ENCODE measurements around the gene C1S. TPM values are rescaled to one million over a fixed set of nuclear protein-coding genes. Genes with fewer than 3 reads are reported as not detected.

The C1S gene
- total and polyA plus RNA-seq, 12 donors = 51.5 to 582 (median 231) TPM

- Histone ChIP-seq H3K4me1 (replicated peaks in 1 of 2) (no peaks in the 10 kb centered on the region), H3K9me3 (replicated peaks in 1 of 3) (no peaks in the 10 kb centered on the region), H3K36me3 (replicated peaks in 1 of 2) (no peaks in the 10 kb centered on the region), H3K27me3 (no peaks in the 10 kb centered on the region), H3K27ac (no peak overlapping the region), H3K4me3 (no peak overlapping the region)
- DNase-seq = no peak
- WGBS, 4 donors = 79 to 89% (median 85%) methylated on average over 6 to 7 of the region's 7 CpGs
- no peak for TF ChIP-seq POLR2A (IDR thresholded peaks at IDR 0.05)
- TF ChIP-seq, protein P1, sequence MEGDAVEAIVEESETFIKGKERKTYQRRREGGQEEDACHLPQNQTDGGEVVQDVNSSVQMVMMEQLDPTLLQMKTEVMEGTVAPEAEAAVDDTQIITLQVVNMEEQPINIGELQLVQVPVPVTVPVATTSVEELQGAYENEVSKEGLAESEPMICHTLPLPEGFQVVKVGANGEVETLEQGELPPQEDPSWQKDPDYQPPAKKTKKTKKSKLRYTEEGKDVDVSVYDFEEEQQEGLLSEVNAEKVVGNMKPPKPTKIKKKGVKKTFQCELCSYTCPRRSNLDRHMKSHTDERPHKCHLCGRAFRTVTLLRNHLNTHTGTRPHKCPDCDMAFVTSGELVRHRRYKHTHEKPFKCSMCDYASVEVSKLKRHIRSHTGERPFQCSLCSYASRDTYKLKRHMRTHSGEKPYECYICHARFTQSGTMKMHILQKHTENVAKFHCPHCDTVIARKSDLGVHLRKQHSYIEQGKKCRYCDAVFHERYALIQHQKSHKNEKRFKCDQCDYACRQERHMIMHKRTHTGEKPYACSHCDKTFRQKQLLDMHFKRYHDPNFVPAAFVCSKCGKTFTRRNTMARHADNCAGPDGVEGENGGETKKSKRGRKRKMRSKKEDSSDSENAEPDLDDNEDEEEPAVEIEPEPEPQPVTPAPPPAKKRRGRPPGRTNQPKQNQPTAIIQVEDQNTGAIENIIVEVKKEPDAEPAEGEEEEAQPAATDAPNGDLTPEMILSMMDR (IDR thresholded peaks at IDR 0.05) = no peak
- intact Hi-C loops (cut with DNase I) = no loop called here
These were observed 6.6 kb downstream of the C1S start for GRCh38 chr12:7067096-7067495.

DNA sequence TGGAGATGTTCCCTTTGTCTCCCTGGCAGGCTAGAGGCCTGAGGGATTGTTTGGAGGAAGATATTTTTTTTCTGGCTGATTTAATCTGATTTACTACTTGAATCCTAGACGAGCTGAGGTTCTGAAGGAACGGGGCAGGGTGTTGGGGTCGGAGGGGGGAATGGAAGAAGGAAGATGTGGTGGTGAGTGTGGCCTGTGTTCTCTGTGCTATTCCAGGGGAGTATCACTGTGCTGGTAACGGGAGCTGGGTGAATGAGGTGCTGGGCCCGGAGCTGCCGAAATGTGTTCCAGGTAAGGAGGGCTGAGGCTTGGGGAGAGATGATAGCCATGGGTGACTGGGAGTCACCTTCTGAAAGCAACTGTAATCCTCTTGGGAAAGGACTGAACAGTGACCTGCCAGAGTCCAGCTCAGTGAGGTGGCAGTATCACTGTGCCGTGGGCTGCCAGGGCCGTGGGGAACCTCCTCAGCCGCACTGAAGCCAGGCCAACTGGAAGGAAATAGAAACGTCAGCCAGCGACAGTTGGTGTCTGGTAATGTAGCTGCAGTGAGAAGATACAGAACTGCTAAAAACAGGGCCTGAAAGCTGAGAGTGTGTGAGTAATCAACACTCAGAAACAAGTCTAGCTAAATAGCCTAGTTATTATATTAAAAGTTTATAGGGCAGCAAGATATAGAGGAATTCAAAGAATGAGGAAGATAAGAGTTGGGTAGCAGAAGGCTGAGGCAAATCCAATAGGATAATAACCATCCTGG, 7.9 kb downstream of the C1S start:
- H3K27ac ChIP-seq = peak overlapping the region in 1 of 5 donors; percentile 18
- H3K36me3 ChIP-seq (replicated peaks in 1 of 2) = no peaks in the 10 kb centered on the region
- DNase-seq = no peak
- no peak overlapping the region for H3K4me3 ChIP-seq
- TF ChIP-seq, protein P1 (IDR thresholded peaks at IDR 0.05) = no peak
- TF ChIP-seq POLR2A (IDR thresholded peaks at IDR 0.05) = no peak
- 68 to 80% (median 76%) methylated on average over 8 to 11 of the region's 11 CpGs for WGBS, 4 donors
- no peaks in the 10 kb centered on the region for H3K4me1 ChIP-seq (replicated peaks in 1 of 2)
- intact Hi-C loops (cut with DNase I) = no loop called here
- no peaks in the 10 kb centered on the region for H3K27me3 ChIP-seq
- H3K9me3 ChIP-seq (replicated peaks in 1 of 3) = no peaks in the 10 kb centered on the region

- no peak for TF ChIP-seq POLR2A (IDR thresholded peaks at IDR 0.05)
- TF ChIP-seq, protein P1 (IDR thresholded peaks at IDR 0.05) = no peak
- no peaks in the 10 kb centered on the region for H3K4me1 ChIP-seq (replicated peaks in 1 of 2)
- no peaks in the 10 kb centered on the region for H3K27me3 ChIP-seq
- no peak overlapping the region for H3K4me3 ChIP-seq
- intact Hi-C loops (cut with DNase I) = no loop called here
- H3K36me3 ChIP-seq (replicated peaks in 1 of 2) = no peaks in the 10 kb centered on the region
- 49 to 77% (median 75%) methylated on average over 2 of the region's 2 CpGs for WGBS, 4 donors
- H3K9me3 ChIP-seq (replicated peaks in 1 of 3) = no peaks in the 10 kb centered on the region
- H3K27ac ChIP-seq = peak overlapping the region in 1 of 5 donors; percentile 18
- DNase-seq = no peak
These were observed 8.5 kb downstream of the C1S start for GRCh38 chr12:7068994-7069346.

GRCh38 chr12:7069386-7069785, 8.9 kb downstream of the C1S start:
- TF ChIP-seq POLR2A (IDR thresholded peaks at IDR 0.05) = no peak
- TF ChIP-seq, protein P1 (IDR thresholded peaks at IDR 0.05) = no peak
- Histone ChIP-seq H3K4me1 (replicated peaks in 1 of 2) (no peaks in the 10 kb centered on the region), H3K4me3 (no peak overlapping the region), H3K9me3 (replicated peaks in 1 of 3) (no peaks in the 10 kb centered on the region), H3K27me3 (no peaks in the 10 kb centered on the region), H3K27ac (no peak overlapping the region), H3K36me3 (replicated peaks in 1 of 2) (no peaks in the 10 kb centered on the region)
- 85 to 92% (median 87%) methylated on average over 4 to 6 of the region's 6 CpGs for WGBS, 4 donors
- DNase-seq = no peak
- intact Hi-C loops (cut with DNase I) = no loop called here

Data from adrenal gland (tissue), 12 donors.